ENCODE data around the gene MSX1. TPM values are rescaled to one million over a fixed set of nuclear protein-coding genes. Genes with fewer than 3 reads are reported as not detected.

Gene MSX1
- polyA plus RNA-seq, 1 donor from 2014 or later, result 2.8 TPM

GRCh38 chr4:4869731-4870571 lies 10.5 kb downstream of the MSX1 start:
- TF ChIP-seq RAD21 (conservative IDR thresholded peaks at IDR 0.05) (no peak), POLR2AphosphoS5 (IDR thresholded peaks at IDR 0.05) (peak; percentile 47)
- Histone ChIP-seq H4K20me1 (ENCODE audit: insufficient read depth) (no peaks in the 10 kb centered on the region), H3K27me3 (ENCODE audit: insufficient read depth, low read depth, low read length) (peaks cover 100% of the 10 kb centered on the region), H3F3A (ENCODE audit: insufficient read depth, low read length, poor library complexity, severe bottlenecking) (no peaks in the 10 kb centered on the region), H2AFZ (ENCODE audit: low read depth, low read length) (no peak overlapping the region), H3K9me2 (ENCODE audit: insufficient read depth, low read length) (no peaks in the 10 kb centered on the region), H3K9me3 (ENCODE audit: low read length) (no peaks in the 10 kb centered on the region), H3K4me2 (ENCODE audit: low read length) (no peak overlapping the region), H3K4me3 (ENCODE audit: low read length) (no peak overlapping the region), H3K79me2 (replicated peaks; ENCODE audit: insufficient read depth, low read length) (no peaks in the 10 kb centered on the region), H3K27ac (ENCODE audit: low read length) (no peak overlapping the region), H3K36me3 (ENCODE audit: insufficient read depth, low read length) (no peaks in the 10 kb centered on the region), H3K9ac (ENCODE audit: low read length) (no peak overlapping the region)

- Histone ChIP-seq H3K9me3 (ENCODE audit: low read length) (no peaks in the 10 kb centered on the region), H3K36me3 (ENCODE audit: insufficient read depth, low read length) (no peaks in the 10 kb centered on the region), H3K9me2 (ENCODE audit: insufficient read depth, low read length) (no peaks in the 10 kb centered on the region), H3K27me3 (ENCODE audit: insufficient read depth, low read depth, low read length) (peaks cover 100% of the 10 kb centered on the region), H3K27ac (ENCODE audit: low read length) (no peak overlapping the region), H2AFZ (ENCODE audit: low read depth, low read length) (no peak overlapping the region), H3K4me3 (ENCODE audit: low read length) (no peak overlapping the region), H3K79me2 (replicated peaks; ENCODE audit: insufficient read depth, low read length) (no peaks in the 10 kb centered on the region), H3K4me2 (ENCODE audit: low read length) (no peak overlapping the region), H3K9ac (ENCODE audit: low read length) (no peak overlapping the region), H3F3A (ENCODE audit: insufficient read depth, low read length, poor library complexity, severe bottlenecking) (no peaks in the 10 kb centered on the region), H4K20me1 (ENCODE audit: insufficient read depth) (no peaks in the 10 kb centered on the region)
- TF ChIP-seq MXI1 (conservative IDR thresholded peaks at IDR 0.05; ENCODE audit: poor library complexity, severe bottlenecking) (no peak), RAD21 (conservative IDR thresholded peaks at IDR 0.05) (no peak), TAF1 (IDR thresholded peaks at IDR 0.05; ENCODE audit: low read depth) (no peak), EP300 (conservative IDR thresholded peaks at IDR 0.05; ENCODE audit: poor library complexity, severe bottlenecking) (no peak), REST (IDR thresholded peaks at IDR 0.05; ENCODE audit: borderline replicate concordance) (no peak), SMC3 (conservative IDR thresholded peaks at IDR 0.05; ENCODE audit: poor library complexity) (no peak), EZH2 (IDR thresholded peaks at IDR 0.05; ENCODE audit: borderline replicate concordance, insufficient read depth, low read length, poor library complexity, severe bottlenecking) (peak; percentile 27), POLR2AphosphoS5 (IDR thresholded peaks at IDR 0.05) (peak; percentile 40)
- TF ChIP-seq, protein P1, sequence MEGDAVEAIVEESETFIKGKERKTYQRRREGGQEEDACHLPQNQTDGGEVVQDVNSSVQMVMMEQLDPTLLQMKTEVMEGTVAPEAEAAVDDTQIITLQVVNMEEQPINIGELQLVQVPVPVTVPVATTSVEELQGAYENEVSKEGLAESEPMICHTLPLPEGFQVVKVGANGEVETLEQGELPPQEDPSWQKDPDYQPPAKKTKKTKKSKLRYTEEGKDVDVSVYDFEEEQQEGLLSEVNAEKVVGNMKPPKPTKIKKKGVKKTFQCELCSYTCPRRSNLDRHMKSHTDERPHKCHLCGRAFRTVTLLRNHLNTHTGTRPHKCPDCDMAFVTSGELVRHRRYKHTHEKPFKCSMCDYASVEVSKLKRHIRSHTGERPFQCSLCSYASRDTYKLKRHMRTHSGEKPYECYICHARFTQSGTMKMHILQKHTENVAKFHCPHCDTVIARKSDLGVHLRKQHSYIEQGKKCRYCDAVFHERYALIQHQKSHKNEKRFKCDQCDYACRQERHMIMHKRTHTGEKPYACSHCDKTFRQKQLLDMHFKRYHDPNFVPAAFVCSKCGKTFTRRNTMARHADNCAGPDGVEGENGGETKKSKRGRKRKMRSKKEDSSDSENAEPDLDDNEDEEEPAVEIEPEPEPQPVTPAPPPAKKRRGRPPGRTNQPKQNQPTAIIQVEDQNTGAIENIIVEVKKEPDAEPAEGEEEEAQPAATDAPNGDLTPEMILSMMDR (IDR thresholded peaks at IDR 0.05; ENCODE audit: poor library complexity, severe bottlenecking), result no peak
These were observed 11.2 kb downstream of the MSX1 start for GRCh38 chr4:4870576-4871241.
